Measurements from ENCODE around the gene ABHD6.

GRCh38 chr3:58197588-58197987 lies 40.0 kb upstream of the ABHD6 start:
- TF ChIP-seq EZH2phosphoT487 (IDR thresholded peaks at IDR 0.05; ENCODE audit: low read depth) (no peak), CTCF (IDR thresholded peaks at IDR 0.05; ENCODE audit: low read depth, low read length) (no peak)
